H1 (cell line): Measurements from ENCODE around the gene SPPL2B. TPM values are rescaled to one million over a fixed set of nuclear protein-coding genes. Genes with fewer than 3 reads are reported as not detected.
"Not testable (repeated sequence)": the region's sequence is repeated elsewhere in the genome, so short reads cannot be mapped to it uniquely, and the experiment has no call there.

Experiments
- CTCF ChIA-PET: fragments of 300-600 bp; sonication (Branson Sonifier 250); formaldehyde crosslinking; loops from one replicate; lab custom pipeline; 2021; ENCODE audit not compliant: partially characterized antibody; lab: Charles Lee
- POLR2A ChIA-PET: fragments of 300-600 bp; sonication (Branson Sonifier 250); formaldehyde crosslinking; loops from one replicate; lab custom pipeline; 2021; ENCODE audit warnings: inconsistent platforms; ENCODE audit not compliant: partially characterized antibody; lab: Charles Lee
- DNase-seq, 2 experiments: peaks; one replicate each; pipeline versions ENCODE4 v3.0.0 to v3.0.0-alpha.2; 2010 to 2022; ENCODE audit warnings: low spot score in 2 of 2, low read depth in 1 of 2, mixed read lengths in 1 of 2
- FAIRE-seq: peaks from 2 replicates; lab custom pipeline; 2011; peaks lifted over from hg19 to GRCh38; lab: Jason Lieb, UNC
- H2AFZ ChIP-seq: 2 replicates; pipeline ENCODE4 v1.8.1; 2012; ENCODE audit warnings: low read length, inconsistent platforms
- H2AK5ac ChIP-seq: 2 replicates; pipeline ENCODE4 v1.6.1; 2013; ENCODE audit warnings: low read depth, low read length
- H2BK120ac ChIP-seq: replicated peaks from 2 replicates; pipeline ENCODE3; 2013; ENCODE audit warnings: low read depth, low read length, inconsistent platforms
- H2BK12ac ChIP-seq: 2 replicates; pipeline ENCODE4 v1.6.1; 2013; ENCODE audit warnings: low read depth, low read length
- H2BK15ac ChIP-seq: 2 replicates; pipeline ENCODE4 v1.6.1; 2013; ENCODE audit warnings: low read length
- H2BK20ac ChIP-seq: 2 replicates; pipeline ENCODE4 v1.6.1; 2013; ENCODE audit warnings: low read length
- H2BK5ac ChIP-seq: 2 replicates; pipeline ENCODE4 v1.6.1; 2013; ENCODE audit warnings: low read depth, low read length
- H3K14ac ChIP-seq: 2 replicates; pipeline ENCODE4 v1.6.1; 2013; ENCODE audit warnings: inconsistent platforms; ENCODE audit not compliant: insufficient read length
- H3K18ac ChIP-seq: 2 replicates; pipeline ENCODE4 v1.6.1; 2013; ENCODE audit warnings: low read length; ENCODE audit errors: extremely low read depth
- H3K23ac ChIP-seq: 2 replicates; pipeline ENCODE4 v1.6.1; 2013; ENCODE audit warnings: inconsistent platforms; ENCODE audit not compliant: insufficient read length
- H3K23me2 ChIP-seq: 2 replicates; pipeline ENCODE4 v1.6.1; 2013; ENCODE audit warnings: low read depth, low read length
- H3K27ac ChIP-seq: 2 replicates; pipeline ENCODE4 v1.6.1; 2011; ENCODE audit warnings: low read depth, low read length, inconsistent platforms
- H3K27me3 ChIP-seq, 4 experiments: replicated peaks in 1 of 4; 1 replicate in 1 of 4; 2 replicates in 3 of 4; pipeline versions ENCODE4 v1.6.1 to v1.8.1; 2011 to 2013; ENCODE audit warnings: low read length in 3 of 4, mild to moderate bottlenecking in 3 of 4, inconsistent platforms in 2 of 4, mixed read lengths in 2 of 4, moderate library complexity in 1 of 4; ENCODE audit not compliant: control insufficient read depth in 3 of 4, insufficient read depth in 3 of 4; ENCODE audit errors: extremely low read depth in 1 of 4
- H3K36me3 ChIP-seq, 4 experiments: 2 replicates each; pipeline versions ENCODE4 v1.6.1 to v1.8.1; 2011 to 2013; ENCODE audit warnings: mild to moderate bottlenecking in 4 of 4, low read length in 3 of 4, moderate library complexity in 2 of 4, control low read depth in 1 of 4, inconsistent platforms in 1 of 4; ENCODE audit not compliant: insufficient read depth in 4 of 4, control insufficient read depth in 2 of 4
- H3K4ac ChIP-seq: replicated peaks from 2 replicates; pipeline ENCODE3; 2013; ENCODE audit warnings: low read length, low read depth, mixed read lengths, inconsistent platforms; ENCODE audit not compliant: insufficient read length
- H3K4me1 ChIP-seq, 4 experiments: replicated peaks in 1 of 4; 1 replicate in 1 of 4; 2 replicates in 3 of 4; pipeline versions ENCODE4 v1.6.1 to v1.8.1; 2011 to 2013; ENCODE audit warnings: low read length in 3 of 4, inconsistent platforms in 2 of 4, mixed read lengths in 1 of 4; ENCODE audit not compliant: insufficient read depth in 4 of 4, control insufficient read depth in 3 of 4
- H3K4me2 ChIP-seq, 2 experiments: 2 replicates each; pipeline versions ENCODE4 v1.6.1 to v1.8.1; 2011 to 2013; ENCODE audit warnings: low read depth in 2 of 2, low read length in 2 of 2, control low read depth in 1 of 2, inconsistent platforms in 1 of 2, mild to moderate bottlenecking in 1 of 2; ENCODE audit not compliant: insufficient read depth in 1 of 2
- H3K4me3 ChIP-seq, 4 experiments: fragments of 200-600, 300-600 bp in 1 of 4; sonication (generic), shearing (Covaris generic), sonication (Bioruptor Twin) in 1 of 4; 2 replicates each; pipeline versions ENCODE4 v1.5.1 to v1.8.1; 2011 to 2016; ENCODE audit warnings: low read length in 4 of 4, low read depth in 3 of 4, control low read depth in 2 of 4, inconsistent platforms in 2 of 4, mild to moderate bottlenecking in 2 of 4, mixed read lengths in 1 of 4, moderate library complexity in 1 of 4; ENCODE audit not compliant: insufficient read depth in 2 of 4; ENCODE audit errors: extremely low read depth in 1 of 4
- H3K56ac ChIP-seq: replicated peaks from 2 replicates; pipeline ENCODE3; 2013; ENCODE audit warnings: low read depth, mild to moderate bottlenecking, mixed read lengths, low read length, inconsistent platforms; ENCODE audit not compliant: insufficient read length
- H3K79me1 ChIP-seq: 2 replicates; pipeline ENCODE4 v1.6.1; 2013; ENCODE audit warnings: low read depth, low read length, control low read depth
- H3K79me2 ChIP-seq, 2 experiments: 2 replicates each; pipeline versions ENCODE4 v1.6.1 to v1.8.1; 2012 to 2013; ENCODE audit warnings: low read length in 2 of 2, mild to moderate bottlenecking in 2 of 2, inconsistent platforms in 1 of 2; ENCODE audit not compliant: insufficient read depth in 2 of 2, control insufficient read depth in 1 of 2
- H3K9ac ChIP-seq, 4 experiments: replicated peaks in 1 of 4; 1 replicate in 1 of 4; 2 replicates in 3 of 4; pipeline versions ENCODE4 v1.6.1 to v1.8.1; 2011 to 2013; ENCODE audit warnings: low read depth in 3 of 4, low read length in 3 of 4, control low read depth in 2 of 4, mild to moderate bottlenecking in 2 of 4, moderate library complexity in 2 of 4, inconsistent platforms in 1 of 4; ENCODE audit errors: extremely low read depth in 1 of 4
- H3K9me3 ChIP-seq, 2 experiments: 2 replicates each; pipeline versions ENCODE4 v1.6.1 to v1.8.1; 2012 to 2013; ENCODE audit warnings: mild to moderate bottlenecking in 2 of 2, moderate library complexity in 2 of 2, control low read depth in 1 of 2, inconsistent platforms in 1 of 2, low read depth in 1 of 2, low read length in 1 of 2, mixed read lengths in 1 of 2; ENCODE audit not compliant: insufficient read depth in 2 of 2
- H4K20me1 ChIP-seq, 2 experiments: replicated peaks in 1 of 2; 2 replicates each; pipeline versions ENCODE3 to v1.8.1; 2011 to 2013; ENCODE audit warnings: inconsistent platforms in 2 of 2, low read length in 2 of 2, mild to moderate bottlenecking in 1 of 2; ENCODE audit not compliant: insufficient read depth in 2 of 2, control insufficient read depth in 1 of 2
- H4K5ac ChIP-seq: 2 replicates; pipeline ENCODE4 v1.6.1; 2013; ENCODE audit warnings: low read length, low read depth, mixed read lengths, inconsistent platforms; ENCODE audit not compliant: insufficient read length
- H4K8ac ChIP-seq: 2 replicates; pipeline ENCODE4 v1.8.0; 2013; ENCODE audit warnings: mild to moderate bottlenecking, moderate library complexity, low read length, inconsistent platforms; ENCODE audit not compliant: insufficient read depth; ENCODE audit errors: extremely low read depth
- H4K91ac ChIP-seq: replicated peaks from 2 replicates; pipeline ENCODE3; 2013; ENCODE audit warnings: low read length, mixed read lengths, inconsistent platforms; ENCODE audit not compliant: insufficient read length
- SP1 ChIP-seq: IDR thresholded peaks from 2 replicates; pipeline ENCODE4 v1.6.1; 2011; ENCODE audit warnings: low read depth, low read length
- WGBS, 2 experiments: shearing (Covaris generic) in 1 of 2; methylation state at CpG; one replicate each; pipeline versions ENCODE4 v1.1.6 to v1.1.7; 2013 to 2015; ENCODE audit warnings: low lambda C conversion rate in 2 of 2, mixed read lengths in 2 of 2, inconsistent platforms in 1 of 2, low coverage in 1 of 2, missing lambda C conversion rate in 1 of 2; ENCODE audit not compliant: insufficient replicate concordance in 2 of 2, insufficient coverage in 1 of 2, insufficient read length in 1 of 2; ENCODE audit errors: extremely low coverage in 1 of 2, missing lambda C conversion rate in 1 of 2; 5-methylcytosine and 5-hydroxymethylcytosine counted together
- polyA plus RNA-seq, 7 experiments: library from polyadenylated mRNA; depleted of rRNA in 3 of 7; stranded (reverse) in 5 of 7; unstranded in 2 of 7; fragments of >200 nt in 5 of 7; fragments of 200-250 nt in 2 of 7; gene quantifications; 1 replicate in 5 of 7; 2 replicates in 1 of 7; 4 replicates in 1 of 7; pipeline versions ENCODE4 v1.2.1 to v1.2.3, GENCODE V29; 2011 to 2013; ENCODE audit warnings: missing spikeins in 2 of 7, mixed read lengths in 2 of 7
- total RNA-seq: library from RNA; stranded (reverse); fragmentation: NEBNext Ultra II Directional; extraction: Animal tissue kit (Norgen Biotek cat#: 25700); gene quantifications from 2 replicates; pipeline ENCODE4 v1.2.1, GENCODE V29; 2021

The SPPL2B gene
- total and polyA plus RNA-seq, 2 of the 8 experiments (the other 6 are each of a cell fraction or from before 2014, with no cell fraction given), result 34.8 to 55.7 TPM

- H2BK20ac ChIP-seq, H3K18ac ChIP-seq, H2BK5ac ChIP-seq, FAIRE-seq, H2AFZ ChIP-seq, H3K14ac ChIP-seq, H3K27ac ChIP-seq, H2BK15ac ChIP-seq, H3K4me1 ChIP-seq, DNase-seq, H3K79me2 ChIP-seq, H2BK12ac ChIP-seq, H3K56ac ChIP-seq, H3K4me2 ChIP-seq, H2AK5ac ChIP-seq, H3K4ac ChIP-seq, H4K8ac ChIP-seq, H4K91ac ChIP-seq, H3K79me1 ChIP-seq, H3K23ac ChIP-seq, H3K9ac ChIP-seq, H3K27me3 ChIP-seq, H3K9me3 ChIP-seq, H3K4me3 ChIP-seq, H3K36me3 ChIP-seq, H4K5ac ChIP-seq, H3K23me2 ChIP-seq, H2BK120ac ChIP-seq, H4K20me1 ChIP-seq: not testable (repeated sequence)
- TF ChIP-seq SP1, result 0 out of 2 replicates have a peak, but pooled peaks have one; percentile 26
- WGBS, 2 experiments, result 92% methylated on average over 8 of the region's 8 CpGs; no CpG with 5 or more reads in 1 of the 2 experiments
- POLR2A ChIA-PET, result interaction anchor here (1.5 to 2.7 kb wide), 2 partner anchors 84 to 118 kb away, joined by 6 read pairs; no protein-coding TSS in a partner anchor
- CTCF ChIA-PET, result interaction anchor here (0.7 to 3.6 kb wide), 21 partner anchors 11 to 357 kb away, joined by 3 to 29 read pairs (median 4); partner anchors contain the start of gene LSM7
These were observed 64.4 kb downstream of the SPPL2B start for GRCh38 chr19:2392899-2393298.
